ENCODE data around the gene MGST3. TPM values are rescaled to one million over a fixed set of nuclear protein-coding genes. Genes with fewer than 3 reads are reported as not detected.
"Not testable (repeated sequence)": the region's sequence is repeated elsewhere in the genome, so short reads cannot be mapped to it uniquely, and the experiment has no call there.

MGST3 gene
- total RNA-seq, 1 donor from 2014 or later: 998 TPM

DNA sequence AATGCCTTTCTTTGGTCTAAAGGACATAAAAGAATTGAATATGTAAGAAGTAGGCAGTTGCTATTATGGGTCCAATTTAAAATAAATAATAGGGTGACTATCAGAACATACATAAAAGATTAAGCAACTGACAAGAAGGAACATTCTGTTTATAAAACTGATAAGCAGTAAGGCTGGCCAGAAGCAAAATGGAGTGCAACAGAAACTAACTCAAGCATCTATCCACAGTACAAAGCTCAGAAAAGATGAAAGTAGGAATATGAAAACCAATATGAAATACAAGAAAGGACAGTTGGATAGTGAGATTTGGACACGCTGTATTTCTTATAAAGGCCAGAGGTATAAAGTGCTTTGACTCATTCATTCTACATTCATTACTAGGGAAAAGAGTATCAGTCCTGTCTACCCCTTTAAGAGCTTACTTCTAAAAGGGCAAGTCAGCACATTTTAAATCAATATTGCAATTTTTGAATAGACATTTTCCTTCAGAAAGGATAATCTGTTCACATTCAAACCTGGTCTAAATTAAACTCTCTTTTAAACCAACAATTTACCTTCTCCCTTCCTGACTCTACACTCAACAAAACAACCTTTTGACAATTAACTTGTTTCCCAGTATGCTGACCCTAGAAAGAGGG is 52.9 kb downstream of the MGST3 start:
- intact Hi-C loops (cut with DNase I): no loop called here
- DNase-seq (ENCODE audit: low spot score): no peak

GRCh38 chr1:165686121-165686970 is 55.3 kb downstream of the MGST3 start:
- no peak for DNase-seq (ENCODE audit: low spot score)
- intact Hi-C loops (cut with DNase I): no loop called here

DNA sequence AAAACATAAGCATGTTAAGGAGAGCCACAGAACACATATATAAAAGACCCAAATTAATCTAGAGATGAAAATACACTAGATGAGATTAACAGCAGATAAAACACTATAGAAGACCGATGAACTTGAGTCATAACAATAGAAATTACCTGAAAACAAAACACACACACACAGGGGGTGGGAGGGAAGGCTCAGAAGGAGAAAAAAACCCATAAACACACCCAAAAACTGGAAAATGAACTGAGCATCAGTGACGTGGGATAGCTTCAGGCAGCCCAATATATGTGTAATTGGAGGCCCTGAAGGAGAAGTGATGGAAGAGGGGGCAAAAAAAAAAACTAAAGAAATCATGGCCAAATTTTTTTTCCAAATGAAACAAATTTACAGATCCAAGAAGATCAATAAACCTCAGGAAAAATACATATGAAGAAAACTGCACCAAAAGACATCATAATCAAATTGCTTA is 56.0 kb downstream of the MGST3 start:
- DNase-seq (ENCODE audit: low spot score): no peak
- intact Hi-C loops (cut with DNase I): no loop called here

GRCh38 chr1:165688046-165688445 is 57.0 kb downstream of the MGST3 start:
- intact Hi-C loops (cut with DNase I): no loop called here
- no peak for DNase-seq (ENCODE audit: low spot score)

GRCh38 chr1:165695031-165695430 is 64.0 kb downstream of the MGST3 start:
- intact Hi-C loops (cut with DNase I): loop anchor here (5.0 kb wide), 2 partner anchors 93 to 472 kb away; partner anchors contain the start of gene FAM78B
- DNase-seq (ENCODE audit: low spot score): no peak

- DNase-seq (ENCODE audit: low spot score): no peak
- intact Hi-C loops (cut with DNase I): loop anchor here (5.0 kb wide), 2 partner anchors 94 to 471 kb away; partner anchors contain the start of gene FAM78B
These were observed 65.6 kb downstream of the MGST3 start for GRCh38 chr1:165696625-165697100.

DNA sequence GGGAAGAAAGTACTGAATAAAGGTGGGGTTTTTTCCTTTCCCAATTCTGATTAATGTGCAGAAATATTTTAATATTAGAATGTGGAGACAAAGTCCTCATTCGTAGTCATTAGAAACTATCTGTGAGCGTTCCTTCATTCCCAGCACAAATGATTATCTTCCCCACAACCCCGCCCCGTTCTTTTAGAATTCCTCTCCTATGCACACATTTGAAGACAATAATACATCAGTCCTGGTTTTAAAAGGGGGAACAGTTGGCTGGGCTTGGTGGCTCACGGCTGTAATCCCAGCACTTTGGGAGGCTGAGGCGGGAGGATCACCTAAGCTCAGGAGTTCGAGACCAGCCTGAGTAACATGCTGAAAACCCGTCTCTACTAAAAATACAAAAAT is 66.5 kb downstream of the MGST3 start:
- intact Hi-C loops (cut with DNase I): loop anchor here (5.0 kb wide), 2 partner anchors 95 to 470 kb away; partner anchors contain the start of gene FAM78B
- DNase-seq (ENCODE audit: low spot score): no peak

DNA sequence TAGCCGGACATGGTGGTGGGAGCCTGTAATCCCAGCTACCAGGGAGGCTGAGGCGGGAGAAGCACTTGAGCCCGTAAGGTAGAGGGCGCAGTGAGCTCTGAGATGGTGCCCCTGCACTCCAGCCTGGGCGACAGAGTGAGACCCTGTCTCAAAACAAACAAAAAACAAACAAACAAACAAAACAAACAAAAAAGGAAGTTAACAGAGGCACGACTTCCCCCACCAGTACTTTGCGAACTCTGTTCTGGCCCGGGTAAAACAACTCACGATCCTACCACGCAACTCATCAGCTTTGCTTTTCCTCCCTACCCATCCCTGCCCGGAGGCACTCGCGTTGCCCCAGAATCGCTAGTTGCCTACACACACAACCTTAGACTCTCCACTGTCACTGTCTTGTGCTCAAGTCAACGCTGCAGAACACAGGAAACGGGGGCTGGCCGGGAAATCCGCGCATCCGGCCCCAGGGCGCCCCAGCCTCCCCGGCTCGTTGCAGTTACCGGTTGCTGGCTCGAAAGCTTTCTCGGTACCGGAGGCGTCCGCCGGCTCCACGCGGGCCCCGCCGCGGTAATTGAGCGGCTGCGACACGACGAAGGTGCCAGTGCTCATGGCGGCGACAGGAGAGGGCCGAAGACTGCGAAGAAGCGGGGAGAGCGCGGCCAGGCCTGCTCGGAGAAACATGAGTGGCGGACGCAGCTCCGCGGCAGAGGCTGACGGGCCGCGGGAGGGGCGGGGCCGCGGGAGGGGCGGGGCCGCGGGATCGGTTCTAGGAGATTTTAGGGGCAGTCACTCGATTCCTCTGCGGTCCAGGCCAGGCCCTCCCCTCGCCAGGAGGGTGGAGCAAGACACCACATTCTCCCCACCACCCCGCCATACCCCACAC is 67.1 kb downstream of the MGST3 start, which contains the start of gene ALDH9A1:
ALDH9A1 (minus strand) TSS at position 682 of the 880 bp plus-strand sequence; CDS start at position 678, 4 bp downstream.
- DNase-seq (ENCODE audit: low spot score): peak; percentile 96
- intact Hi-C loops (cut with DNase I): loop anchor here (2.0 to 5.0 kb wide), 4 partner anchors 65 to 469 kb away; partner anchors contain the start of genes FAM78B and TMCO1

GRCh38 chr1:165698761-165699052 is 67.7 kb downstream of the MGST3 start:
- DNase-seq (ENCODE audit: low spot score): no peak
- intact Hi-C loops (cut with DNase I): loop anchor here (2.0 to 5.0 kb wide), 4 partner anchors 66 to 469 kb away; partner anchors contain the start of genes FAM78B and TMCO1

- no peak for DNase-seq (ENCODE audit: low spot score)
- intact Hi-C loops (cut with DNase I): loop anchor here (2.0 to 5.0 kb wide), 4 partner anchors 67 to 468 kb away; partner anchors contain the start of genes FAM78B and TMCO1
These were observed 68.5 kb downstream of the MGST3 start for GRCh38 chr1:165699577-165699976.

DNA sequence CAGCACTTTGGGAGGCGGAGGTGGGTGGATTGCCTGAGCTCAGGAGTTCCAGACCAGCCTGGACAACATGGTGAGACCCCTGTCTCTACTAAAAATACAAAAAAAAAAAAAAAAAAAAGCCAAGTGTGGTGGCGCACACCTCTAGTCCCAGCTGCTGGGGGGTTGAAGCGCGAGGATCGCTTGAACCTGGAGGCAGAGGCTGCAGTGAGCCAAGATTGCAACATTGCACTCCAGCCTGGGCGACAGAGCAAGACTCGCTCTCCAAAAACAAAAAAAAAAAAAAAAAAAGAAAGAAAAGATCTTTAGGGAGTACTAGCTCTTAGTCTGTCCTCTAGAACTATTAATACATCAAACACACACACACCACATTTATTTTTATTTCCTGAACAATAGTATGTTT is 70.9 kb downstream of the MGST3 start:
- intact Hi-C loops (cut with DNase I); DNase-seq (ENCODE audit: low spot score): not testable (repeated sequence)

- no peak for DNase-seq (ENCODE audit: low spot score)
- intact Hi-C loops (cut with DNase I): no loop called here
These were observed 72.6 kb downstream of the MGST3 start for GRCh38 chr1:165703648-165704047.

Other genes starting within 250 kb of the MGST3 start
- gene RXRG, start 186.1 kb upstream of the MGST3 start, total RNA-seq: 5.1 TPM
- gene LRRC52, start 87.2 kb upstream of the MGST3 start, total RNA-seq: not detected
- gene ALDH9A1, start 67.3 kb downstream of the MGST3 start, total RNA-seq: 61.3 TPM
- 53.4 TPM for gene TMCO1, start 137.6 kb downstream of the MGST3 start, total RNA-seq
- 32.0 TPM for gene UCK2, start 196.4 kb downstream of the MGST3 start, total RNA-seq